GM23248 (cell line): Measurements from ENCODE around the gene SPTB.

Experiments
- EZH2 ChIP-seq: fragments of 200-600 bp; sonication (generic); IDR thresholded peaks from 2 replicates; pipeline ENCODE4 v1.6.1; 2018; ENCODE audit warnings: antibody characterized with exemption, mild to moderate bottlenecking; ENCODE audit not compliant: insufficient read depth, poor library complexity, severe bottlenecking
- EZH2phosphoT487 ChIP-seq: fragments of 200-600 bp; sonication (generic); IDR thresholded peaks from 2 replicates; pipeline ENCODE4 v1.6.1; 2018; ENCODE audit warnings: antibody characterized with exemption, moderate library complexity, mild to moderate bottlenecking, low read depth; ENCODE audit not compliant: insufficient read depth

- TF ChIP-seq EZH2 (no peak), EZH2phosphoT487 (no peak)
Observed at GRCh38 chr14:64713677-64714076, 166.0 kb downstream of the SPTB start.
